Keratinocyte (primary cell): ENCODE results near the gene CNPY2.

ENCODE experiments used
- CTCF ChIP-seq, 3 experiments: IDR thresholded peaks in 1 of 3; conservative IDR thresholded peaks in 1 of 3; optimal IDR thresholded peaks in 1 of 3; 2 replicates in 2 of 3; 3 replicates in 1 of 3; pipeline versions ENCODE3 to v1.5.1; 2011; ENCODE audit warnings: low read length in 3 of 3, mild to moderate bottlenecking in 3 of 3, moderate library complexity in 2 of 3, control low read depth in 1 of 3, inconsistent platforms in 1 of 3; ENCODE audit not compliant: insufficient read depth in 2 of 3; ENCODE audit errors: extremely low read depth in 1 of 3
- EZH2 ChIP-seq: IDR thresholded peaks from one replicate; pipeline ENCODE4 v1.6.1; 2012; ENCODE audit warnings: inconsistent platforms, mild to moderate bottlenecking, low read length, moderate library complexity

- TF ChIP-seq CTCF (optimal IDR thresholded peaks at IDR 0.05 in 1 of 3, IDR thresholded peaks at IDR 0.05 in 1 of 3, conservative IDR thresholded peaks at IDR 0.05 in 1 of 3; ENCODE audit: extremely low read depth in 1 of 3, insufficient read depth in 2 of 3, low read length in 3 of 3) (no peak), EZH2 (no peak)
Observed at GRCh38 chr12:56362130-56363059, 46.6 kb upstream of the CNPY2 start, which contains the start of gene APOF.
